Hepatocyte (in vitro differentiated cells): ENCODE results near the gene TTL. TPM values are rescaled to one million over a fixed set of nuclear protein-coding genes. Genes with fewer than 3 reads are reported as not detected.

Experiments
- polyA plus RNA-seq: library from polyadenylated mRNA; unstranded; fragments of >200 nt; fragmentation: Nextera tagmentation; extraction: Ambion mirVana; gene quantifications from 2 replicates; pipeline ENCODE4 v1.2.1, GENCODE V29; 2016
- small RNA-seq: library from RNA; depleted of rRNA; stranded (forward); fragments of <200 nt; gene quantifications from one replicate; pipeline ENCODE3, GENCODE V24; 2014
- total RNA-seq: library from RNA; depleted of rRNA; stranded (reverse); fragments of >200 nt; gene quantifications from 2 replicates; pipeline ENCODE4 v1.2.3, GENCODE V29; 2014

Gene TTL
- total and polyA plus RNA-seq, 2 experiments from 2014 or later = 16.9 to 22.9 TPM

Small RNAs within 50 kb of the gene (small RNA-seq; reads per million reads assigned to genes)
- not detected for gene RF00019

Other genes starting within 250 kb of the TTL start
- gene ZC3H8, start 227.1 kb upstream of the TTL start, total RNA-seq = 7.4 and 17.5 TPM in 2 replicates
- gene ZC3H8, start 227.1 kb upstream of the TTL start, polyA plus RNA-seq = 13.6 and 15.2 TPM in 2 replicates
- gene ZC3H6, start 206.6 kb upstream of the TTL start, total RNA-seq = 3.7 and 4.5 TPM in 2 replicates
- 1.5 and 1.9 TPM in 2 replicates for gene ZC3H6, start 206.6 kb upstream of the TTL start, polyA plus RNA-seq
- 12.2 and 17.4 TPM in 2 replicates for gene RGPD8, start 48.5 kb upstream of the TTL start, total RNA-seq
- gene RGPD8, start 48.5 kb upstream of the TTL start, polyA plus RNA-seq = 1.0 and 1.1 TPM in 2 replicates
- gene POLR1B, start 60.3 kb downstream of the TTL start, total RNA-seq = 16.4 and 17.5 TPM in 2 replicates
- gene POLR1B, start 60.3 kb downstream of the TTL start, polyA plus RNA-seq = 7.7 and 9.7 TPM in 2 replicates
- 19.1 and 25.0 TPM in 2 replicates for gene CHCHD5, start 102.5 kb downstream of the TTL start, total RNA-seq
- 67.3 and 73.5 TPM in 2 replicates for gene CHCHD5, start 102.5 kb downstream of the TTL start, polyA plus RNA-seq
- 106 and 135 TPM in 2 replicates for gene SLC20A1, start 163.8 kb downstream of the TTL start, total RNA-seq
- 63.6 and 66.7 TPM in 2 replicates for gene SLC20A1, start 163.8 kb downstream of the TTL start, polyA plus RNA-seq
- gene NT5DC4, start 238.9 kb downstream of the TTL start, total RNA-seq = 1.2 and 2.7 TPM in 2 replicates
- 0.79 and 2.3 TPM in 2 replicates for gene NT5DC4, start 238.9 kb downstream of the TTL start, polyA plus RNA-seq